Measurements from ENCODE around the gene CNOT3. TPM values are rescaled to one million over a fixed set of nuclear protein-coding genes. Genes with fewer than 3 reads are reported as not detected.

Gene CNOT3
- total and polyA plus RNA-seq, 9 of the 15 experiments (the other 6 are each of a cell fraction or from before 2014, with no cell fraction given): 0.27 to 60.4 (median 9.9) TPM

DNA sequence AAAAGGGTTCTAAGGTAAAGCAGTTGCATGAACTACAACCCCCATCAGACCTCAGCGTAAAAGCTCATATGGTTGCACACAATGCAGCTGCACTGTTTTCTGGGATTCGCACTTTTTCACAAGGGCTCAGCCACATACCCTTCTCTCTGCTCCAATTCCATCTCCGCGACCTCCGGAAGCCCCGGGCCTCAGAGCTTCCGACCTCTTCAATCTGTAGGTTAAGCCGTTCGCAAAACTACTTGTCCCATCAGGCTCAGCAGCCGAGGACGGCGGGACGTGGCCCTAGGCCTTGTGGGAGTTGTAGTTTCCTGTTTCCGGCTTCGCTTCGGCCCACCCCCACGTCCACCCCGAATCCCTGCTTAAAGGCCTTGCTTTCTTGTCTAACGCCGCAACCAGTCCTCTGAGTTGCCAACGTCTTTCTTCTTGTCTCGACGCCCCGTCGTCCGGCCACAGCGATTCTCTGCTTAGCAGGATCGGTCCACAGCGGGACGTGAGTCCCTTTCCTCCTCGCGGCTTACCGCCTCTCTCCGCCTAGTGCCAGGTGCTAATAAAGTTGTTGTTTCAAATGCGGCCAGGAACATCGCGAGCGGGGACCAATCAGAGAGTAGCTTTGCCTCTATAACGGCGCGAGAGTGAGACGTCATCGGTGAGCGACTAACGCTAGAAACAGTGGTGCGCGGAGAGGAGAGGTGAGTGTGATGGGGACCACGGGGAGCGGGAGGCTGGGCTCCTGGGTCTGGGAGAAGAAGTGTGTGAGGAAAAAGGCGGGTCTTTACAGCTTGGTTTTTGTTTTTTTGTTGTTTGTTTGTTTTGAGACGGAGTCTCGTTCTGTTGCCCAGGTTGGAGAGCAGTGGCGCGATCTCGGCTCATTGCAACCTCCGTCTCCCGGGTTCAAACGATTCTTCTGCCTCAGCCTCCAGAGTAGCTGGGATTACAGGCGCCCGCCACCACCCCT, 22.2 kb upstream of the CNOT3 start, which contains the start of the genes PRPF31 and TFPT (continued):
- no peak for TF ChIP-seq NUFIP1 (IDR thresholded peaks at IDR 0.05; ENCODE audit: partially characterized antibody)
- no peak for TF ChIP-seq CBFA2T3 (IDR thresholded peaks at IDR 0.05)
- TF ChIP-seq ZNF311 (CRISPR knock-in tag; IDR thresholded peaks at IDR 0.05): peak; percentile 52; the same call in 1 of the 2 replicates
- TF ChIP-seq ZNF699 (CRISPR knock-in tag; IDR thresholded peaks at IDR 0.05; ENCODE audit: insufficient replicate concordance): no peak
- TF ChIP-seq NR2C2 (CRISPR knock-in tag; IDR thresholded peaks at IDR 0.05): peak; percentile 79; the same call in 1 of the 2 replicates
- peak; percentile 94 for TF ChIP-seq NR2C2 (tag; IDR thresholded peaks at IDR 0.05)
- TF ChIP-seq, protein P1, sequence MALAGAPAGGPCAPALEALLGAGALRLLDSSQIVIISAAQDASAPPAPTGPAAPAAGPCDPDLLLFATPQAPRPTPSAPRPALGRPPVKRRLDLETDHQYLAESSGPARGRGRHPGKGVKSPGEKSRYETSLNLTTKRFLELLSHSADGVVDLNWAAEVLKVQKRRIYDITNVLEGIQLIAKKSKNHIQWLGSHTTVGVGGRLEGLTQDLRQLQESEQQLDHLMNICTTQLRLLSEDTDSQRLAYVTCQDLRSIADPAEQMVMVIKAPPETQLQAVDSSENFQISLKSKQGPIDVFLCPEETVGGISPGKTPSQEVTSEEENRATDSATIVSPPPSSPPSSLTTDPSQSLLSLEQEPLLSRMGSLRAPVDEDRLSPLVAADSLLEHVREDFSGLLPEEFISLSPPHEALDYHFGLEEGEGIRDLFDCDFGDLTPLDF (CRISPR knock-in tag; IDR thresholded peaks at IDR 0.05): peak; percentile 91
- TF ChIP-seq, protein P2, sequence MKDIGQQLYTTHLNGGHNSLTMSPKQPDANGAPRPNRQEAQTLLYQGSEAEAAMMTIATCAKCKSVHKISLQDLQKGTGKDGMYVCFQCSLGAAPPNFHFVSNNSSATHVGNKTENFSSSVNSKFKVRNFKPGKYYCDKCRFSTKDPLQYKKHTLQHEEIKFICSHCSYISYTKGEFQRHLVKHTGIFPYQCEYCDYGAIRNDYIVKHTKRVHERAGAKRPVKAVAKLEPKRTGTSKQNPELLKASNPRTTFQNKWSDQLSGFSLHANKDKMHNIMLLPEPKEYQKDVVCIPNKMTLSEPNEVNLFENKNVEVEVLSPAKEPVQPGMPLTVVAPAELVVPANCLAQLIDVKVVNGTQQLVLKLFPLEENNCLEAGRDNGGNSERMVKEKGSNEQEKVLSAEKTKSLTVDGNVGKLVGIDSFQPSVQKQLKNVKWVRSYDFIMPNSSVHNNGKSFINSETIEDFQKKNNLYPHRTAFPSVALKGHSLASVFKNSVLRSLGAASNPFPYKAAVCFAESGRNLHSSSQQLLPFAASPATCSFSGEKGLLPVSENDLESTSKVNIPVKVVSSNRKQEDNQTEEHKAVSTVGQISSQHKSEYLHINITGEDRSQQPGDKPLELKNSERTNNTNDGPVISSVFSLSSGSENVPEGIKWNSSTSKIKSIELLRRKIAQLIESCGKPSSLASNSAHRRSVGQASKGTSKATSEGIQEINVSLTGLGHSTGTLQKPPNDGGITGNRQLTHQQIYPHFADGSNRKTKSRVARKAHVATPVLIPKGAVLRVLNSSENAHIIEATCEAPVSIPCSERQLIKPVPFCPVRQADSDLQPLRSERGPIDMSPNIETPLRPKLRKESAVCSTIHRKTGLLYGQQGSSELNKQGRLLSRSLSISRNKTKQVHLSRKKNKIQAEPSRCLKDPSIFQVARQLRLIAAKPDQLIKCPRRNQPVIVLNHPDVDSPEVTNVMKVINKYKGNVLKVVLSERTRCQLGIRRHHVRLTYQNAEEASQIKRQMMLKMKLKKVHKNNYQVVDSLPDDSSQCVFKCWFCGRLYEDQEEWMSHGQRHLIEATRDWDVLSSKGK (CRISPR knock-in tag; IDR thresholded peaks at IDR 0.05): no peak
- no peak for TF ChIP-seq ZNF253 (CRISPR knock-in tag; conservative IDR thresholded peaks at IDR 0.05)
- no peak for TF ChIP-seq ZNF696 (CRISPR knock-in tag; conservative IDR thresholded peaks at IDR 0.05)
- peak; percentile 96 for TF ChIP-seq SUPT5H (IDR thresholded peaks at IDR 0.05)
- TF ChIP-seq, protein P3, sequence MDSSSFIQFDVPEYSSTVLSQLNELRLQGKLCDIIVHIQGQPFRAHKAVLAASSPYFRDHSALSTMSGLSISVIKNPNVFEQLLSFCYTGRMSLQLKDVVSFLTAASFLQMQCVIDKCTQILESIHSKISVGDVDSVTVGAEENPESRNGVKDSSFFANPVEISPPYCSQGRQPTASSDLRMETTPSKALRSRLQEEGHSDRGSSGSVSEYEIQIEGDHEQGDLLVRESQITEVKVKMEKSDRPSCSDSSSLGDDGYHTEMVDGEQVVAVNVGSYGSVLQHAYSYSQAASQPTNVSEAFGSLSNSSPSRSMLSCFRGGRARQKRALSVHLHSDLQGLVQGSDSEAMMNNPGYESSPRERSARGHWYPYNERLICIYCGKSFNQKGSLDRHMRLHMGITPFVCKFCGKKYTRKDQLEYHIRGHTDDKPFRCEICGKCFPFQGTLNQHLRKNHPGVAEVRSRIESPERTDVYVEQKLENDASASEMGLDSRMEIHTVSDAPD (CRISPR knock-in tag; IDR thresholded peaks at IDR 0.05): no peak
- peak; percentile 97 for TF ChIP-seq EP400 (IDR thresholded peaks at IDR 0.05)
- TF ChIP-seq NFXL1 (CRISPR knock-in tag; IDR thresholded peaks at IDR 0.05): no peak
- TF ChIP-seq CC2D1A (IDR thresholded peaks at IDR 0.05): peak; percentile 42; the same call in 1 of the 2 replicates
- TF ChIP-seq EHMT2 (IDR thresholded peaks at IDR 0.05): no peak
- TF ChIP-seq, protein P4, sequence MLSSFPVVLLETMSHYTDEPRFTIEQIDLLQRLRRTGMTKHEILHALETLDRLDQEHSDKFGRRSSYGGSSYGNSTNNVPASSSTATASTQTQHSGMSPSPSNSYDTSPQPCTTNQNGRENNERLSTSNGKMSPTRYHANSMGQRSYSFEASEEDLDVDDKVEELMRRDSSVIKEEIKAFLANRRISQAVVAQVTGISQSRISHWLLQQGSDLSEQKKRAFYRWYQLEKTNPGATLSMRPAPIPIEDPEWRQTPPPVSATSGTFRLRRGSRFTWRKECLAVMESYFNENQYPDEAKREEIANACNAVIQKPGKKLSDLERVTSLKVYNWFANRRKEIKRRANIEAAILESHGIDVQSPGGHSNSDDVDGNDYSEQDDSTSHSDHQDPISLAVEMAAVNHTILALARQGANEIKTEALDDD (IDR thresholded peaks at IDR 0.05): no peak
- TF ChIP-seq, protein P5, sequence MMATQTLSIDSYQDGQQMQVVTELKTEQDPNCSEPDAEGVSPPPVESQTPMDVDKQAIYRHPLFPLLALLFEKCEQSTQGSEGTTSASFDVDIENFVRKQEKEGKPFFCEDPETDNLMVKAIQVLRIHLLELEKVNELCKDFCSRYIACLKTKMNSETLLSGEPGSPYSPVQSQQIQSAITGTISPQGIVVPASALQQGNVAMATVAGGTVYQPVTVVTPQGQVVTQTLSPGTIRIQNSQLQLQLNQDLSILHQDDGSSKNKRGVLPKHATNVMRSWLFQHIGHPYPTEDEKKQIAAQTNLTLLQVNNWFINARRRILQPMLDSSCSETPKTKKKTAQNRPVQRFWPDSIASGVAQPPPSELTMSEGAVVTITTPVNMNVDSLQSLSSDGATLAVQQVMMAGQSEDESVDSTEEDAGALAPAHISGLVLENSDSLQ (IDR thresholded peaks at IDR 0.05): no peak

All from K562 (cell line).